GM21515 (cell line): ENCODE data around the gene MMEL1.
A peak's percentile ranks its signal among the peaks of the same experiment; 100 is the strongest.

ENCODE experiments used
- ATAC-seq: cut with Tn5 transposase; IDR thresholded peaks from one replicate; pipeline ENCODE4 v1.9.1; 2021; ENCODE audit not compliant: unreplicated experiment

MMEL1 gene

DNA sequence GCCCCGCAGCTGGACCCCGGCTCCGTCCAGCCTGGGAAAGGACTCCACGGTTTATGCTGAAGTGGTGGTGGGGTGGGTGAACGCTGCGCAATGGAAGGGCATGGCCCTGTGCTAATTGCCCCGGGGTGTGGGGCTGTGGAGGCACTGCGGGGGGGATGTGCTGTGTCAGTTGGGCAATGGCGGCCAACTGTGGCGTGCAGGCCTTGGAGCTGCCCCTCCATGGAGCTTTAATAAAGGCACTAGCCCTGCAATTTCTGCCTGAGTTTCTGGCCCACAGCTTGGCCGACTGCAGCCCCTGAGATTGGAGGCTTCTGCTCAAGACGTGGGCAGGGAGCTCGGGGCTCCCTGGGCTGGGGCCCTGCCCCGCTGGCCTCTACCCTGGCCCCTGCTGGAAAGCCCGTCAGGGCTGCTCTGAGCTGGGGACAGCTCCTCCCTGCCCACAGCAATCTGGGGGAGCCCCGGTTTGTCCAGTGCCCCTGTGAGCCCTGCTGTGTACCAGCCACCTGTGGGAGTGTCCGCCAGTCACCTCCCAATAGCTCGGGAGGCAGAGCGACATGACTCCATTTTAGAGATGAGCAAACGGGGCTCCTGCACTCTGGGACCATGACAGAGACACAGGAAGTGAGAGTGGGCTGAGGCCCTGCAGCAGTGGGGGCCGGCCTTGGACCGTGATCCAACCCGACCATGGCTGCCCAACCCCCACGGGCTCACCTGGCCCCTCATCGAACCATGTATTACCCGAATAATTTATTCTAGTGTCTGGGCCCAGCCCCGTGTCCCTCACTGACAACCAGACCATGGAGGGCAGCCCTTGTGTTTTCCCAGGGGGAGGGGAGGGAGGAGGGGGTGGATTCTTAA lies 85.4 kb downstream of the MMEL1 start:
- ATAC-seq = no peak

DNA sequence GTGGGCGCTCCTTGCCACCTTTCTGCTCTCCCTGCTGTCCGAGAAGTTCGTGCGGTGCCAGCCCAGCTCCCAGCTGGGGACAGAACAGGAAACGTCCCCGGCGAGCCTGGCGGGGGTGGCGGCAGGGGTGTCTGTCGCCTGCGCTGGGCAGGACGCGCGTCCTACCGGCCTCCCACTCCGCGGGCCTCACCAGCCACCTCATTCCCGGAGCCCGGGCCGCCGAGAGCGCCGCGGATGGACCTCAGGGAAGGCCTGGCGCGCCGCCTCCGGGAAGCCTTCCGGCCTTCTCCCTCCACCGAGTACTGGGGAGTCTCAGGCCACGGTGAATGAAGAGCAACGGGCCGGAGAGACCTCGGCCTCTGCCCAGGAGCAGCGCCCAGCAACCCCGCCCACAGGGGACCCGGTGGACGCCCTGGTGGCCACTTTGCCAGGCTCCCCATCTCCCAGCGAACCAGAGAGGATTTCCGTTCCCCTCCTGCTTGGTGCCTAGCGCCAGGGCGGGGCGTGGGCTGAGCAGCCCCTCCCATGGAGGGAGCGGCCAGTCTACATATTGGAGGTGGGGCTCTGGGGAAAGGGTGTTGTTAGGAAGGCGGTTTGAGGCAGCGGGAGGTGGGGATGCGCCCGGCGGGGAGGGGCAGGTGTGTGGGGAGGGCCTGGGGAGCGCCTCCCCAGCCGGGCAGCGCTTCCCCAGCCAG lies 86.2 kb downstream of the MMEL1 start:
- ATAC-seq = peak; percentile 31

DNA sequence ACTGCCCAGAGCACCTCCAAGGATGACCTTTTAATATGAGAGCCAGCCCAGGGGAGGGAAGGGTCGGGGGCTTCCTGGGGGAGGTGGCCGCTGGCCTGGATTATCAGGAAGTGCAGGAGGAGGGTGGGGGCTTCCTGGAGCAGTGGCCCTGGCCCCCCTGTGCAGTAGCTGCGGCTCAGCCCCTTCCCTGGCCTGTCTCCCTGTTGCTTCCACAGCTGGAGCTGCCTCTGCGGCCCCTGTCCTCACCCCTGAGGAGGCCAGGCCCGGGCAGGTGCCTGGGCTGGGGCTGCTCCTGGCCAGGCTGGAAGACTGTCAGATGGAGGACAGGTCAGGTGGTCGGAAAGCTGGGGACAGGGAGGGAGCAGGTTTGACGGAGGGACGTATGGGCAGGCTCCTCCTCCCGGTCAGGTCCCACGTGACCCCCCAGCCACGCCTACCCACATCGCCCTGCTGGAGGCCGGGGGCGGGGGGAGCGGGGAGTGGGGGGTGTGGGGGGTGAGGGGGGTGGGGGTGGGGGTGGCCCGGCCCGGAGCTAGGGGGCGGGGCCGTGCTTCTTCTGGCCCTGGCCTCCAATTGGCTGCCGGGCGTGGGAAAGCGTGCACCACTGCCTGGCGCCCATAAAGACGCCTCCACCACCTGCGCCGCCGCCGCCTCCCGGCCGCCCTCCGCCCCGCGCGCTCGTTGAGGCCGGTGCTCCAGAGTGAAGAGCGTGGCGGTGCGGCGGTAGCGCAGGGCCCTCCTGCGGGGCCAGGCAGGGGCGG lies 86.9 kb downstream of the MMEL1 start:
- ATAC-seq = peak; percentile 32

DNA sequence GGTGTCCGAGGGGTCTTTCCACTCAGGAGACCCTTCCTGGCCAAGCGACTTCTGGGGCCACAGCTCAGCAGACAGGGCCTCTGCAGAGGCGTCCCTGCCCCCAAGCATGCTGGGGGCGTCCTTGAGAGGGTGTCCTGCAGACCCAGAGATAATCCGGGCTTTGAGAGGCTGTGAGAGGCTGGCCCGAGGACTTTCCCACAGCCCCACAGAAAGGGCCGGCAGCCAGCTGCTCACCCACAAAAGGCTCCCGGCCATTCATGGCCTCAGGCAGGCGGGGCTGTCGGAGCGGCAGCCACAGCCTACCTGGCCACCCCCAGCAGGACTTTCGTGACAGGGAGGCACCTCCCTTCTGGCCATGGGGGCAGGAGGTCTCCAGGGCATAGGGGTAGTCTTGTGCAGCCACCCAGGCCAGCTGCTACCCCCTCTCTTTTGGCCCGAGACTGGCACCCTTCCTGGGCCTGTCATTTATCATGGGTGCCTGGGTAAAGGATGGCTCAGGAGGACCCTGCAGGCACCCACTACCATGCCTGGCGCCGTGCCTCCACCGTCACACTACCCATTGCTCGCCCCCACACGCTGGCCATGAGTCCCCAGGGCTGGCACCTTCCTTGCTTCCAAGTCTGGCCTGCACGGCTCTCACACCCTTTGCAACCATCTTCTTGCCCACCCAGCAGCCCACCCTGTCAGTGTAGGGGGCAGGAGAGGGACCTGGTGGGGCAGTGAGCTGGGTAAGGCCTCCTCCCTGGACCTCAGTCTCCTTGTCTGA lies 87.8 kb downstream of the MMEL1 start:
- no peak for ATAC-seq

DNA sequence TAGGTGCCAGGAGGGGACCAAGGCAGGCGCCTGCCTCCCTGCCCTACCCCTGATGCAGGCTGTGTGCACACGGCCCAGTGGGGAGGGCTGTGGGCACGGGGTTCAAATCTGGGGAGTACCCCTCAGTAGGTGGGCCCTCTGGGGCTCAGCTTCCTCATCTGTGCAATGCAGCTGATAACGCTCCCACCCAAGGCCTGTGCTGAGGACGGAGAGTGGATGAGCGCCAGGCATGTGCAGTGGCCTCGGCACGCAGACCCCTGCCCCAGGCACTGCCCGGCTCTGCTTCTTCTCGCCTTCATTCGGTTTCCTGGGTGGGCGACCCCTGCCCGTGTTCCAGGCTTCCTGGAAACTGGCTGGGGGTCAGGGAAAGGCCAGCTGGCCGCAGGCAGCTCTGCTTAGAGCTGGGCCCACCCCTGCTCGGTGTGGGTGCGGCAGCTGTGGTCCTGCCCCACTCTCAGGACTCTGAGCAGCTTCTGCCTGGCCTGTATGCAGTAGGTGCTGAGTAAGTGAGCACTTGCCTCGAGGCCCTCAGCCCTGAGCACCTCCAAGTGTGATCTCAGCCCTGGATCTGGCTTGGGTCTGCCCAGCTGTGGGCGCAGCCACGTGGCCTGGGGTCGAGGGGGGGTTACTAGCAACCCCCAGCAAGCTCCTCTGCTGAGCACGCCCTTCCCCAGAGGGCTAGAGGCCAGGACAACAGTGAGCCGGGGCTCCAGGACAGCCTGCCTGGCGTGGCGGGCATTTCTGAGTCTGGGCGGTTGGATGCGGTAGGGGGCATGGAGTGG lies 88.5 kb downstream of the MMEL1 start:
- no peak for ATAC-seq

DNA sequence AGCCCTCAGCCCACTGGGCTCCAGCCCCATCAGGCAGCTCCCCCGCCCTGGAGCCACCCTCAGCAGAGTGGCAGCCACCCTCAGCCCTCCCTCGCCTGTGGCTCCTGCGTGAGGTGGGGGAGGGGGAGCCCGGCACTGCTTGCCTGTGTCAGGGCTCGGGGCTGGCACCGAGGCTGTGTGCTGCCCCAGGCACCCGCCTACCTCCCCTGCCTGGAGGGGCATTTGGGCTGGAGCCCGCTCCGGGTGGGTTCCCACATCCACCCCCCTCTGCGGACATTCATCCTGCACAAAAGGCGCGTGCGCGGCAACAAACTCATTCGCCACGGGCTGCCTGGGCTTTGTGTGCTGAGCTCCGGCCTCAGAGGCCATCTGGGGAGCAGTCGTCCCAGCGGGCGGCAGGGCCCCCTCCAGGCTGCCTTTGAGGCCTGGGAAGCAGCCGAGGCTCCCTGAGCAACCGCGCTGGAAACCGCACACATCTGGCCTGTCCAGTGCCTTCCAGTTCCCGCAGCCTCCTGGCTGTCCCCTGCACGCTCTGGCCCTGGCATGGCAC lies 89.2 kb downstream of the MMEL1 start:
- no peak for ATAC-seq

DNA sequence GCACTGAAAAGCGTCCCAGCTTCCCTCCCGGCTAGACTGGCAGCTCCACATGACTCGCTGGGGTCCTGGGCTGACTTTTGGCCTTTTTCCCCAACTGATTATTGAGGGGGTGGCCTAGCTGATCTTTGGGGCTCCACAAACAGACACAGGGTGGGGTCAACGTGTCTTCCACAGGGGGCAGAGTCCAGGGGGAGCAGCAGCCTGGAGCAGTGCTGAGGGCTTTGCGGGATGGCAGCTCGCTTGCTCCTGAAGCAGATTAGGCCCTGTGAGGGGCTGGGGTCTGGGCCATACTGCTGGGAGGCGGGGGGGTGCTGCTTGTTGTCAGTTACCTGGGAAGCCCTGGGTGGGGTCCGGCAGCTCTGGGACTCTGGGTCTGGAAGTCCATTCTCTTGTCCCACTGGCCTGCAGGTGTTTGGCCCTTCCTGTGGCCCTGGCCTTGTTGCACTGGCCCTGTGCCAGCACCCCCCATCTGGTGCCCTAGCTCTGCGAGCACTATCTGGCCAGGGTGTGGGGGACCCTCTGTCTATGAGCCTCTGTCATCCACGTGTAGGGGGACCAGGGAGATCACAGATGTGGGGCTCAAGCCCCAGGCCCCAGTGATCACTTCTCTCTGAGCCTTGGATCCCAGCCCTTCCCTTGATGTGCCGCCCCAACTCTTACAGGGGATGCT lies 90.4 kb downstream of the MMEL1 start:
- ATAC-seq = no peak

DNA sequence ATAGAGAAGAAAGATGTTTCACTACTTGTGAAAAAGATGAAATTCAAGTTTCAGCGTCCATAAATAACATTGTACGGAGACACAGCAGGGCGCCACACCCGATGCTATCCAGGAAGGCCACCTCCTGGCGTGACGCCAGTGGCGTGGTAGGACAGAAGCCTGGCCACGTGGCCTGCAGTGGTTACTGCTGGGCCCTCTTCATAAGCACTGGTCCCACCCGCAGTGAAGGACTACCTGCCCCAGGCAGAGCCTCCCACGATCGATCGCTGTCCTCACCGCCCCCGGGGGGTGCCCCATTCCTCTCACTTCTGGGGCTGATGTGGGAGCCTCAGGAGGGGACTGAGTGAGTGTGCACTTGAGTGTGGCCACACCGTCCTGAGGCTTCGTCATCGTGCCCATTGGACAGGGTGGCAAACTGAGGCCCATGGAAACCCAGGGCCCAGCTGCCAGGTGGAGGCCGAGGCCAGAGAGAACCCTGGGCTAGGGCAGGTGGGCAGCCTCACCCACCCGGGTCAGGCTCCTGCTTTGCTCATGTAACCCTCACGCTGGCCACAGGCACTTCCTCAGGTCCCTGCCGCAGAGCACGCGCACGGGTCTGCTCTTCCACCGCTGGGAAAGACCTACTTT lies 91.1 kb downstream of the MMEL1 start:
- ATAC-seq = no peak

DNA sequence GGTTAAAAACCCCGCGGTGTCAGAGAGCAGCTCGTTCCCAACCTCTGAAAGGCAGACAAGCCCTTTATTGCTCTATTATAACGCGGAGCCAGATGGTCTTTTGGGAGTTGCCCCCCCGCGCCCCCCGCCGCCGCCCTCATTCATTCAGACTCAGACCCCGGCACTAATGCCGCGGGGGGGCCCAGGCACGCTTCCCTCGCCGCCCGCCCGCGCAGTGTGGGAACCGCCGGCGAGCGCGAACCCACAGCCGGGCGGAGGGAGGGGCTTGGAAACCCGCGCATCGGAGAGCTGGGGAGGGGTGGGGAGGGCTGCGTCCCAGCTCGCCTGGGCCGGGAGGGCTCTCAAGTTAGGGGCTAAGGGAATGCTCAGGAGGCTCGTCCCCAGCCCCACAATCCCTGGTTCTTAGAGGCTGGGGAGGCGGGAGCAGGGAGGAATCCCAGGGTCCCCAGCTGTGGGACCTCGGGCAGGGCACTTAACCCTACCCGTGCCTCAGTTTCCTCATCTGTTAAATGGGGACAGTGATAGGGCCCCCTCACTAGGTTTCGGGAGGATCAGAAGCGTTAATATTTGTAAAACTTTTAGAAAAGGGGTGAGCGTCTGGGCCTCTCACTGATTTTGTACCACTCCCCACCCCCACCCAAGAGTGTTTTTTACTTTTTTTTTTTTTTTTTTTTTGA lies 91.9 kb downstream of the MMEL1 start:
- no peak for ATAC-seq
